ENCODE measurements around the gene VTI1A.

GRCh38 chr10:112461029-112461887 lies 14.2 kb downstream of the VTI1A start:
- TF ChIP-seq CTCF (conservative IDR thresholded peaks at IDR 0.05) (no peak), EZH2 (IDR thresholded peaks at IDR 0.05; ENCODE audit: low read depth) (no peak)
